ENCODE results near the gene CTXN1. TPM values are rescaled to one million over a fixed set of nuclear protein-coding genes. Genes with fewer than 3 reads are reported as not detected.

The CTXN1 gene
- total RNA-seq = 10 to 100 TPM; 60.1 to 87.2 TPM
- 104 TPM for polyA plus RNA-seq (2013, experiment 1 of 2)
- 105 TPM for polyA plus RNA-seq (2013, experiment 2 of 2)
- long read RNA-seq, experiment 1, transcript CTXN1-201 (2 exons, 1,274 nt) = major isoform, 31 of 79 reads
- long read RNA-seq, experiment 1, partial matches to known transcripts = 48 of 79 reads
- long read RNA-seq, experiment 1, other reads (novel, unspliced or antisense) = 0 of 79 reads
- long read RNA-seq, experiment 2, transcript CTXN1-201 (2 exons, 1,274 nt) = major isoform, 86 of 90 reads
- long read RNA-seq, experiment 2, partial matches to known transcripts = 3 of 90 reads
- long read RNA-seq, experiment 2, other reads (novel, unspliced or antisense) = 1 of 90 reads
- long read RNA-seq, experiment 3, partial matches to known transcripts = 0 of 1 reads
- long read RNA-seq, experiment 3, other reads (novel, unspliced or antisense) = 1 of 1 reads
- long read RNA-seq, experiment 4 = 0 reads

DNA sequence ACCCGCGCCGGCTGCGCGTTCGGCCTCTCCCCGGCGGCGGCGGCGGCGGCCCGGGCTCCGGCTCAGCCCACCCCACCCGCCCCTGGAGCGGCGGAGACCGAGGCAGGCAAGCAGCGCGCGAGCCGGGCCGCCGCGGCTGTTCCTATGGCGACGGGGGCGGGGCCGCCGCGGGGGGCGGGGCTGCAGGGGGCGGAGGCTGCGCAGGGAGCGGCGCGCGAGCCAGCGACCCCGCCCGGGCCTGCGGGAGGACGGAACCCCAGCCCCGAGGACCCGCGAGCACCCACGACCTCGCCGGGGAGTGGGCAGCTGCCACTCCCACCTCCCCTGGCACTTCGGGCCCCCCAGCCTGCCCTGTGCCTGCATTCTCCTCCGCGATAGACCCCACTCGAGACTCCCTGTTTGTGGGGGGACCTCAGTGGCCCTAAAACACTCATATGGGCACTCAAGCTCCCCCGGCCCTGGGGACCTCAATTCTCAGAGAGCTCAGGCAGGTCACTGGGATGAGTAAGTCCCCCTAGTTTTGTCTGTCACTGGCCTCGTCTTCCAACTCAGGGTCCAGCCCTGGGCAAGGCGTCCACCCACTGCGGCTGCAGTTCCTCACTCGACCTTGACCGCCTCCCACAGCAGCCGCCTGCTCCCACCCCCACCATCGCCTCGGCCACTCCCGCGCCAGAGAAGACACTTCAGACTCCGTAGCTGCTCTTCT is at the start of gene CTXN1:
TSS of gene CTXN1 (minus strand) at position 115 of the 706 bp plus-strand sequence. CDS start 597 bp downstream, outside the sequence.
- peak; percentile 38 for TF ChIP-seq CTCF (conservative IDR thresholded peaks at IDR 0.05)
- no peaks in the 10 kb centered on the region for H3K9me3 Mint-ChIP-seq
- WGBS, 2 experiments (ENCODE audit: insufficient coverage in 1 of 2, insufficient read length in 1 of 2) = 12 to 30% methylated on average over 22 to 65 of the region's 65 CpGs
- H3K27me3 Mint-ChIP-seq (ENCODE audit: insufficient read depth) = no peaks in the 10 kb centered on the region
- H3K4me3 Mint-ChIP-seq = peak within 1 kb of the TSS; percentile 70
- DNase-seq = peak; percentile 93
- peak within 1 kb of the TSS; percentile 93 for H3K27ac Mint-ChIP-seq
- Histone ChIP-seq H3K9ac (ENCODE audit: extremely low read depth, low read length, poor library complexity, severe bottlenecking) (peak within 1 kb of the TSS; percentile 33), H3K9me3 (ENCODE audit: control insufficient read depth, low read length) (no peaks in the 10 kb centered on the region), H3K36me3 (ENCODE audit: control insufficient read depth, insufficient read depth, low read length) (peaks cover 31% of the 10 kb centered on the region), H3K27me3 (ENCODE audit: control insufficient read depth, insufficient read depth, low read length, poor library complexity, severe bottlenecking) (no peaks in the 10 kb centered on the region), H3K4me1 (ENCODE audit: control insufficient read depth, insufficient read depth, low read length) (peaks cover 3% of the 10 kb centered on the region), H3K27ac (ENCODE audit: low read depth, low read length) (peak within 1 kb of the TSS; percentile 88), H3K4me3 (ENCODE audit: low read length) (peak within 1 kb of the TSS; percentile 74)
- H3K4me1 Mint-ChIP-seq = peaks cover 4% of the 10 kb centered on the region
- peaks cover 19% of the 10 kb centered on the region for H3K36me3 Mint-ChIP-seq (ENCODE audit: low read depth)

- Histone ChIP-seq H3K27me3 (ENCODE audit: control insufficient read depth, insufficient read depth, low read length, poor library complexity, severe bottlenecking) (no peaks in the 10 kb centered on the region), H3K9ac (ENCODE audit: extremely low read depth, low read length, poor library complexity, severe bottlenecking) (no peak overlapping the region), H3K4me1 (ENCODE audit: control insufficient read depth, insufficient read depth, low read length) (no peaks in the 10 kb centered on the region), H3K9me3 (ENCODE audit: control insufficient read depth, low read length) (no peaks in the 10 kb centered on the region), H3K27ac (ENCODE audit: low read depth, low read length) (no peak overlapping the region), H3K36me3 (ENCODE audit: control insufficient read depth, insufficient read depth, low read length) (peaks cover 74% of the 10 kb centered on the region), H3K4me3 (ENCODE audit: low read length) (no peak overlapping the region)
- TF ChIP-seq CTCF (conservative IDR thresholded peaks at IDR 0.05) = no peak
- Mint-ChIP-seq H3K4me3 (no peak overlapping the region), H3K4me1 (no peaks in the 10 kb centered on the region), H3K36me3 (ENCODE audit: low read depth) (peaks cover 59% of the 10 kb centered on the region), H3K9me3 (no peaks in the 10 kb centered on the region), H3K27me3 (ENCODE audit: insufficient read depth) (no peaks in the 10 kb centered on the region), H3K27ac (peak overlapping the region; percentile 30)
- 91 to 97% methylated on average over 4 to 7 of the region's 7 CpGs for WGBS, 2 experiments (ENCODE audit: insufficient coverage in 1 of 2, insufficient read length in 1 of 2)
- no peak for DNase-seq
Observed at GRCh38 chr19:7975037-7975436, 49.1 kb upstream of the CTXN1 start.

DNA sequence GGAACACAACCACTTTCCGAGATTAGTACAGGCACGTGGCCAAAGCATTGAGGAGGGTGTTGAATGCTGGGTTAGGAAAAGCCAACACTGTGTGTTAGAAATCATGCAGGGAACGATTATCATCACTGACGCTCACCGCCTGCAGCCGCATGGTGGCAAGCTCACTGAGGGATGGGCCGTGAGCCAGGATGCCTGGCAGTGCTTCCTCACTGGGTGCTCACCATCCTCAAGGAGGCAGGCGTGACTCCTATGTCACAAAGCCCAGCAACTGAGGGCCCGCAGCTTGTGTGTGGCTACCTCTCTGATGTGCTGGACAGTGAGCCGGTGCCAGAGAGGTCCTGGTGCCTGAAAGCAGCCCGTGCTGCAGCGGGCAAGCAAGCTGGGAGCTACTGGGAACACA is 47.9 kb upstream of the CTXN1 start:
- Mint-ChIP-seq H3K9me3 (no peaks in the 10 kb centered on the region), H3K4me3 (no peak overlapping the region), H3K4me1 (no peaks in the 10 kb centered on the region), H3K36me3 (ENCODE audit: low read depth) (peaks cover 59% of the 10 kb centered on the region), H3K27ac (no peak overlapping the region), H3K27me3 (ENCODE audit: insufficient read depth) (no peaks in the 10 kb centered on the region)
- Histone ChIP-seq H3K9me3 (ENCODE audit: control insufficient read depth, low read length) (no peaks in the 10 kb centered on the region), H3K27ac (ENCODE audit: low read depth, low read length) (no peak overlapping the region), H3K27me3 (ENCODE audit: control insufficient read depth, insufficient read depth, low read length, poor library complexity, severe bottlenecking) (no peaks in the 10 kb centered on the region), H3K36me3 (ENCODE audit: control insufficient read depth, insufficient read depth, low read length) (peaks cover 74% of the 10 kb centered on the region), H3K4me3 (ENCODE audit: low read length) (no peak overlapping the region), H3K4me1 (ENCODE audit: control insufficient read depth, insufficient read depth, low read length) (no peaks in the 10 kb centered on the region), H3K9ac (ENCODE audit: extremely low read depth, low read length, poor library complexity, severe bottlenecking) (no peak overlapping the region)
- no peak for TF ChIP-seq CTCF (conservative IDR thresholded peaks at IDR 0.05)
- no peak for DNase-seq
- WGBS, 2 experiments (ENCODE audit: insufficient coverage in 1 of 2, insufficient read length in 1 of 2) = 97 to 98% methylated on average over 9 to 12 of the region's 12 CpGs

Data from endodermal cell (in vitro differentiated cells).